ENCODE measurements around the gene KLRC1.

DNA sequence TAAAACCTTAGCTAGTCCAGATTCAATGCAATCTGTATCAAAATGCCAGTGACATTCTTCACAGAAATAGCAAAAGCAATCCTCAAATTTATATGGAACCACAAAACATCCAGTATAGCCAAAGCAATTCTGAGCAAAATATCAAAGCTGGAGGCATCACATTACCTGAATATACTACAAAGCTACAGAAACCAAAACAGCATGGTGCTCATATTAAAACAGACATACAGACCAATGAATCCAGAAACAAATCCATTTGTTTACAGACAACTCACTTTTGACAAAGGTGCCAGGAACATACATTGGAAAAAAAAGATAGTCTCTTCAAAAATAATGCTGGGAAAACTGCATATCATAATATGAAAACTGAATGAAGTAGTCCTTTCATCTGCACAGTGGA, 48.4 kb downstream of the KLRC1 start:
- TF ChIP-seq, protein P1, sequence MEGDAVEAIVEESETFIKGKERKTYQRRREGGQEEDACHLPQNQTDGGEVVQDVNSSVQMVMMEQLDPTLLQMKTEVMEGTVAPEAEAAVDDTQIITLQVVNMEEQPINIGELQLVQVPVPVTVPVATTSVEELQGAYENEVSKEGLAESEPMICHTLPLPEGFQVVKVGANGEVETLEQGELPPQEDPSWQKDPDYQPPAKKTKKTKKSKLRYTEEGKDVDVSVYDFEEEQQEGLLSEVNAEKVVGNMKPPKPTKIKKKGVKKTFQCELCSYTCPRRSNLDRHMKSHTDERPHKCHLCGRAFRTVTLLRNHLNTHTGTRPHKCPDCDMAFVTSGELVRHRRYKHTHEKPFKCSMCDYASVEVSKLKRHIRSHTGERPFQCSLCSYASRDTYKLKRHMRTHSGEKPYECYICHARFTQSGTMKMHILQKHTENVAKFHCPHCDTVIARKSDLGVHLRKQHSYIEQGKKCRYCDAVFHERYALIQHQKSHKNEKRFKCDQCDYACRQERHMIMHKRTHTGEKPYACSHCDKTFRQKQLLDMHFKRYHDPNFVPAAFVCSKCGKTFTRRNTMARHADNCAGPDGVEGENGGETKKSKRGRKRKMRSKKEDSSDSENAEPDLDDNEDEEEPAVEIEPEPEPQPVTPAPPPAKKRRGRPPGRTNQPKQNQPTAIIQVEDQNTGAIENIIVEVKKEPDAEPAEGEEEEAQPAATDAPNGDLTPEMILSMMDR (IDR thresholded peaks at IDR 0.05; ENCODE audit: low read depth, low read length, poor library complexity, severe bottlenecking): no peak
- TF ChIP-seq EZH2phosphoT487 (IDR thresholded peaks at IDR 0.05; ENCODE audit: borderline replicate concordance, low read length): no peak

Measured in DOHH2 (cell line).